ENCODE results near the gene COL27A1. TPM values are rescaled to one million over a fixed set of nuclear protein-coding genes. Genes with fewer than 3 reads are reported as not detected.

Gene COL27A1
- total RNA-seq, 1 experiment from 2014 or later = not detected

GRCh38 chr9:114230068-114230467 is 74.7 kb downstream of the COL27A1 start:
- Histone ChIP-seq H3K36me3 (ENCODE audit: insufficient read depth, low read length) (no peaks in the 10 kb centered on the region), H3K27me3 (ENCODE audit: low read length) (no peaks in the 10 kb centered on the region), H3K9me2 (replicated peaks; ENCODE audit: insufficient read depth, low read length) (no peaks in the 10 kb centered on the region), H3K9me3 (ENCODE audit: low read length) (no peaks in the 10 kb centered on the region), H3K4me1 (ENCODE audit: low read length) (no peaks in the 10 kb centered on the region), H3K27ac (ENCODE audit: low read length) (no peak overlapping the region), H2AFZ (ENCODE audit: low read length) (no peak overlapping the region), H4K20me1 (ENCODE audit: insufficient read depth, low read depth, low read length) (no peaks in the 10 kb centered on the region), H3K79me2 (ENCODE audit: low read length) (no peaks in the 10 kb centered on the region), H3K4me2 (ENCODE audit: low read depth, low read length, poor library complexity, severe bottlenecking) (no peak overlapping the region), H3K4me3 (ENCODE audit: low read length) (no peak overlapping the region), H3K9ac (ENCODE audit: low read length) (no peak overlapping the region)
- DNase-seq = no peak

- Histone ChIP-seq H3K36me3 (ENCODE audit: insufficient read depth, low read length) (no peaks in the 10 kb centered on the region), H3K27ac (ENCODE audit: low read length) (no peak overlapping the region), H3K9me2 (replicated peaks; ENCODE audit: insufficient read depth, low read length) (no peaks in the 10 kb centered on the region), H3K79me2 (ENCODE audit: low read length) (no peaks in the 10 kb centered on the region), H3K9me3 (ENCODE audit: low read length) (no peaks in the 10 kb centered on the region), H4K20me1 (ENCODE audit: insufficient read depth, low read depth, low read length) (no peaks in the 10 kb centered on the region), H2AFZ (ENCODE audit: low read length) (no peak overlapping the region), H3K9ac (ENCODE audit: low read length) (no peak overlapping the region), H3K4me1 (ENCODE audit: low read length) (no peaks in the 10 kb centered on the region), H3K4me2 (ENCODE audit: low read depth, low read length, poor library complexity, severe bottlenecking) (no peak overlapping the region), H3K27me3 (ENCODE audit: low read length) (no peaks in the 10 kb centered on the region), H3K4me3 (ENCODE audit: low read length) (no peak overlapping the region)
- no peak for DNase-seq
Observed at GRCh38 chr9:114231273-114231672, 75.9 kb downstream of the COL27A1 start.

- Histone ChIP-seq H3K27ac (ENCODE audit: low read length) (no peak overlapping the region), H3K9me3 (ENCODE audit: low read length) (no peaks in the 10 kb centered on the region), H2AFZ (ENCODE audit: low read length) (no peak overlapping the region), H3K36me3 (ENCODE audit: insufficient read depth, low read length) (no peaks in the 10 kb centered on the region), H3K4me2 (ENCODE audit: low read depth, low read length, poor library complexity, severe bottlenecking) (no peak overlapping the region), H3K79me2 (ENCODE audit: low read length) (no peaks in the 10 kb centered on the region), H3K9me2 (replicated peaks; ENCODE audit: insufficient read depth, low read length) (no peaks in the 10 kb centered on the region), H4K20me1 (ENCODE audit: insufficient read depth, low read depth, low read length) (no peaks in the 10 kb centered on the region), H3K27me3 (ENCODE audit: low read length) (no peaks in the 10 kb centered on the region), H3K9ac (ENCODE audit: low read length) (no peak overlapping the region), H3K4me1 (ENCODE audit: low read length) (no peaks in the 10 kb centered on the region), H3K4me3 (ENCODE audit: low read length) (no peak overlapping the region)
- no peak for DNase-seq
Observed at GRCh38 chr9:114231719-114232449, 76.5 kb downstream of the COL27A1 start.

- Histone ChIP-seq H3K36me3 (ENCODE audit: insufficient read depth, low read length) (no peaks in the 10 kb centered on the region), H3K27ac (ENCODE audit: low read length) (no peak overlapping the region), H3K9me2 (replicated peaks; ENCODE audit: insufficient read depth, low read length) (no peaks in the 10 kb centered on the region), H3K27me3 (ENCODE audit: low read length) (no peaks in the 10 kb centered on the region), H3K9me3 (ENCODE audit: low read length) (no peaks in the 10 kb centered on the region), H3K4me3 (ENCODE audit: low read length) (no peak overlapping the region), H3K79me2 (ENCODE audit: low read length) (no peaks in the 10 kb centered on the region), H3K4me1 (ENCODE audit: low read length) (no peaks in the 10 kb centered on the region), H2AFZ (ENCODE audit: low read length) (no peak overlapping the region), H3K4me2 (ENCODE audit: low read depth, low read length, poor library complexity, severe bottlenecking) (no peak overlapping the region), H3K9ac (ENCODE audit: low read length) (no peak overlapping the region), H4K20me1 (ENCODE audit: insufficient read depth, low read depth, low read length) (no peaks in the 10 kb centered on the region)
- no peak for DNase-seq
Observed at GRCh38 chr9:114233491-114234185, 78.3 kb downstream of the COL27A1 start.

- Histone ChIP-seq H3K9me3 (ENCODE audit: low read length) (no peaks in the 10 kb centered on the region), H3K9me2 (replicated peaks; ENCODE audit: insufficient read depth, low read length) (no peaks in the 10 kb centered on the region), H4K20me1 (ENCODE audit: insufficient read depth, low read depth, low read length) (no peaks in the 10 kb centered on the region), H3K4me3 (ENCODE audit: low read length) (no peak overlapping the region), H2AFZ (ENCODE audit: low read length) (no peak overlapping the region), H3K4me1 (ENCODE audit: low read length) (no peaks in the 10 kb centered on the region), H3K79me2 (ENCODE audit: low read length) (no peaks in the 10 kb centered on the region), H3K4me2 (ENCODE audit: low read depth, low read length, poor library complexity, severe bottlenecking) (no peak overlapping the region), H3K27me3 (ENCODE audit: low read length) (no peaks in the 10 kb centered on the region), H3K27ac (ENCODE audit: low read length) (no peak overlapping the region), H3K9ac (ENCODE audit: low read length) (no peak overlapping the region), H3K36me3 (ENCODE audit: insufficient read depth, low read length) (no peaks in the 10 kb centered on the region)
- DNase-seq = no peak
Observed at GRCh38 chr9:114235033-114235661, 79.8 kb downstream of the COL27A1 start.

GRCh38 chr9:114236391-114237138 is 81.2 kb downstream of the COL27A1 start:
- Histone ChIP-seq H3K4me3 (ENCODE audit: low read length) (no peak overlapping the region), H3K9ac (ENCODE audit: low read length) (no peak overlapping the region), H3K27me3 (ENCODE audit: low read length) (no peaks in the 10 kb centered on the region), H3K79me2 (ENCODE audit: low read length) (no peaks in the 10 kb centered on the region), H3K4me1 (ENCODE audit: low read length) (no peaks in the 10 kb centered on the region), H3K4me2 (ENCODE audit: low read depth, low read length, poor library complexity, severe bottlenecking) (no peak overlapping the region), H3K9me3 (ENCODE audit: low read length) (no peaks in the 10 kb centered on the region), H4K20me1 (ENCODE audit: insufficient read depth, low read depth, low read length) (no peaks in the 10 kb centered on the region), H3K36me3 (ENCODE audit: insufficient read depth, low read length) (no peaks in the 10 kb centered on the region), H3K9me2 (replicated peaks; ENCODE audit: insufficient read depth, low read length) (no peaks in the 10 kb centered on the region), H2AFZ (ENCODE audit: low read length) (no peak overlapping the region), H3K27ac (ENCODE audit: low read length) (no peak overlapping the region)
- no peak for DNase-seq

- H3K4me3 ChIP-seq (ENCODE audit: low read length) = no peak overlapping the region
- no peak overlapping the region for H3K9ac ChIP-seq (ENCODE audit: low read length)
- H3K79me2 ChIP-seq (ENCODE audit: low read length) = no peaks in the 10 kb centered on the region
- H3K9me3 ChIP-seq (ENCODE audit: low read length) = no peaks in the 10 kb centered on the region
- no peak overlapping the region for H2AFZ ChIP-seq (ENCODE audit: low read length)
- H3K27ac ChIP-seq (ENCODE audit: low read length) = no peak overlapping the region
- DNase-seq = no peak
- no peaks in the 10 kb centered on the region for H4K20me1 ChIP-seq (ENCODE audit: insufficient read depth, low read depth, low read length)
- no peaks in the 10 kb centered on the region for H3K9me2 ChIP-seq (replicated peaks; ENCODE audit: insufficient read depth, low read length)
- no peaks in the 10 kb centered on the region for H3K27me3 ChIP-seq (ENCODE audit: low read length)
- H3K4me2 ChIP-seq (ENCODE audit: low read depth, low read length, poor library complexity, severe bottlenecking) = no peak overlapping the region
- no peaks in the 10 kb centered on the region for H3K4me1 ChIP-seq (ENCODE audit: low read length)
- H3K36me3 ChIP-seq (ENCODE audit: insufficient read depth, low read length) = no peaks in the 10 kb centered on the region
Observed at GRCh38 chr9:114237247-114237646, 81.9 kb downstream of the COL27A1 start.

GRCh38 chr9:114237781-114238180 is 82.4 kb downstream of the COL27A1 start:
- DNase-seq = no peak
- Histone ChIP-seq H2AFZ (ENCODE audit: low read length) (no peak overlapping the region), H3K9ac (ENCODE audit: low read length) (no peak overlapping the region), H3K27ac (ENCODE audit: low read length) (no peak overlapping the region), H3K27me3 (ENCODE audit: low read length) (no peaks in the 10 kb centered on the region), H3K4me1 (ENCODE audit: low read length) (no peaks in the 10 kb centered on the region), H3K4me2 (ENCODE audit: low read depth, low read length, poor library complexity, severe bottlenecking) (no peak overlapping the region), H3K9me3 (ENCODE audit: low read length) (no peaks in the 10 kb centered on the region), H3K4me3 (ENCODE audit: low read length) (no peak overlapping the region), H3K79me2 (ENCODE audit: low read length) (no peaks in the 10 kb centered on the region), H4K20me1 (ENCODE audit: insufficient read depth, low read depth, low read length) (no peaks in the 10 kb centered on the region), H3K9me2 (replicated peaks; ENCODE audit: insufficient read depth, low read length) (no peaks in the 10 kb centered on the region), H3K36me3 (ENCODE audit: insufficient read depth, low read length) (no peaks in the 10 kb centered on the region)

Measured in Karpas-422 (cell line).